Activated T-cell treated with anti-CD3 and anti-CD28 coated beads, Interleukin-2, amount 50 U/mL, for 4 hours (primary cell): ENCODE results near the gene CACTIN. TPM values are rescaled to one million over a fixed set of nuclear protein-coding genes. Genes with fewer than 3 reads are reported as not detected.
"Not testable (repeated sequence)": the region's sequence is repeated elsewhere in the genome, so short reads cannot be mapped to it uniquely, and the experiment has no call there.

Experiments
- ATAC-seq, 2 donors: fragments of 200-7000 bp; cut with Tn5 transposase; one replicate each; pipeline ENCODE4 v1.10.0; 2021
- DNase-seq: peaks from one replicate; pipeline ENCODE4 v3.0.0-alpha.2; 2020
- H3K27me3 Mint-ChIP-seq: one replicate; pipeline ENCODE4 v1.8.0; 2021; ENCODE audit warnings: low read depth, mixed read lengths
- H3K36me3 Mint-ChIP-seq: one replicate; pipeline ENCODE4 v1.8.0; 2022; ENCODE audit warnings: mixed read lengths; ENCODE audit not compliant: insufficient read depth
- H3K4me1 Mint-ChIP-seq: one replicate; pipeline ENCODE4 v1.8.0; 2021; ENCODE audit warnings: low read depth, mixed read lengths
- H3K4me3 Mint-ChIP-seq: one replicate; pipeline ENCODE4 v1.8.0; 2021; ENCODE audit warnings: mild to moderate bottlenecking, moderate library complexity, mixed read lengths
- H3K9me3 Mint-ChIP-seq: one replicate; pipeline ENCODE4 v1.8.0; 2021; ENCODE audit warnings: mixed read lengths
- total RNA-seq, 3 donors: library from RNA; stranded (reverse); gene quantifications; one replicate each; pipeline ENCODE4 v1.2.1, GENCODE V29; 2021

Gene CACTIN
- total RNA-seq, 3 donors from 2014 or later = 51.5 to 53.8 (median 52.6) TPM

- Mint-ChIP-seq H3K4me1 (no peaks in the 10 kb centered on the region), H3K4me3 (no peak overlapping the region), H3K36me3 (peaks cover 9% of the 10 kb centered on the region), H3K27me3 (no peaks in the 10 kb centered on the region), H3K9me3 (no peaks in the 10 kb centered on the region)
- no peak for ATAC-seq
- no peak for DNase-seq
Measured at GRCh38 chr19:3656073-3656746, 29.6 kb upstream of the CACTIN start.

DNA sequence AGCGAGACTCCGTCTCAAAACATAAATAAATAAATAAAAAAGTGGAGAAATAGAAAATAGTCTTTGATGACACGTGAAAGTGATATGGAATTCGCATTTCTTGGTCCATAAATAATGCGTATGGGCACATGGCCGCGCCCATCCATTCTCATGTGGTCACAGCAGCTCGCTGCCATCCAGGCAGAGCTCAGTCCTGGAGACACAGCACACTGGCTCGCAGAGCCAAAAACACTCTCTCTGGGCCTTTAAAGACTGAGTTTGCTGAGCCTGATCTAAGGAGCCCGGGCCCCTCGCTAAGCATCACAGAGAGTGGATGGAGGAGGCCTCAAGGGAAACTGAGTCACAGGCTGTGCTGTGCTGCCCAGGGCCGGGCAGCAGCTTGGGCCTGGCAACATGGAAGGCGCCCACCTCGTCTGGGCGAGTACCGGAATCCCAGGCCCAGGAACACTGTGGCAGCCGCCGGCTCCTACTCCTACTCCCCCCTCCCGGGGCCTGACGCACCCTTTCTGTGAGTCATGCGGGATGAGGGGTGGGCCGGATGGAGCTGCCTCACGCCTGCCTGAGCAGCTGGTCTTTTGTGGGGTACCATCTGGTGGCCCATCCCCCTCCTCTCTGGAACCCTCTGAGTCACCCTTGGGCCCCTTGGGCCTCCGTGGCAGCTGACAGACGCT, 28.9 kb upstream of the CACTIN start:
- no peak overlapping the region for H3K4me3 Mint-ChIP-seq
- no peaks in the 10 kb centered on the region for H3K27me3 Mint-ChIP-seq
- H3K9me3 Mint-ChIP-seq = no peaks in the 10 kb centered on the region
- H3K4me1 Mint-ChIP-seq = no peaks in the 10 kb centered on the region
- H3K36me3 Mint-ChIP-seq = peaks cover 7% of the 10 kb centered on the region
- no peak for DNase-seq
- no peak for ATAC-seq

GRCh38 chr19:3653865-3654513, 27.4 kb upstream of the CACTIN start:
- DNase-seq = no peak
- no peaks in the 10 kb centered on the region for H3K9me3 Mint-ChIP-seq
- peaks cover 7% of the 10 kb centered on the region for H3K36me3 Mint-ChIP-seq
- H3K4me1 Mint-ChIP-seq = no peaks in the 10 kb centered on the region
- no peak for ATAC-seq
- H3K4me3 Mint-ChIP-seq = no peak overlapping the region
- no peaks in the 10 kb centered on the region for H3K27me3 Mint-ChIP-seq

GRCh38 chr19:3653081-3653795, 26.6 kb upstream of the CACTIN start:
- Mint-ChIP-seq H3K36me3 (peaks cover 7% of the 10 kb centered on the region), H3K27me3 (no peaks in the 10 kb centered on the region), H3K4me3 (no peak overlapping the region), H3K9me3 (no peaks in the 10 kb centered on the region), H3K4me1 (no peaks in the 10 kb centered on the region)
- DNase-seq (no peak), ATAC-seq (no peak)

- Mint-ChIP-seq H3K36me3 (peaks cover 6% of the 10 kb centered on the region), H3K4me1 (no peaks in the 10 kb centered on the region), H3K4me3 (no peak overlapping the region), H3K27me3 (no peaks in the 10 kb centered on the region), H3K9me3 (no peaks in the 10 kb centered on the region)
- no peak for ATAC-seq
- DNase-seq = no peak
Measured at GRCh38 chr19:3652422-3652821, 25.8 kb upstream of the CACTIN start.

DNA sequence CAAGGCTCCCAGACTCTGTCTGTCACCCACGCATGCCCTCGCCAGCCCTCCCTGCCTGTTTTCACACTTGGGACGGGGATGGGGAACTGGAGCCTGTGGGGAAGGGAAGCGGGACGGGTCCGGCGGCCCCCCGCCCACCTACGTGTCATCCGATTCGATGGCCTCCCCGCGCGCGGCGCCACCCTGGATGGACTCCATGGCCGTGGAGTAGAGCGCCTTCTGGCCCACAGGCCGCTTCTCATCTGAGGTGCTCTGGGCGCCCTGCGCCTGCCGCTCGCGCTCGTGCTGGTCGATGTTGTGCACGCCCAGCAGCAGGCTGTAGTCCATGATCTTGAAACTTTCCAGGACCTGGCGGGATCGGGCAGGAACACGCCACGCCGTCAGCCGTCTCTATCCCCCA, 25.1 kb upstream of the CACTIN start:
- ATAC-seq (no peak), DNase-seq (no peak)
- Mint-ChIP-seq H3K27me3 (no peaks in the 10 kb centered on the region), H3K4me3 (no peak overlapping the region), H3K36me3 (no peaks in the 10 kb centered on the region), H3K4me1 (no peaks in the 10 kb centered on the region), H3K9me3 (no peaks in the 10 kb centered on the region)

- Mint-ChIP-seq H3K4me3 (no peak overlapping the region), H3K36me3 (no peaks in the 10 kb centered on the region), H3K27me3 (no peaks in the 10 kb centered on the region), H3K9me3 (no peaks in the 10 kb centered on the region), H3K4me1 (no peaks in the 10 kb centered on the region)
- no peak for ATAC-seq
- DNase-seq = no peak
Measured at GRCh38 chr19:3649888-3650287, 23.3 kb upstream of the CACTIN start.

GRCh38 chr19:3648037-3648905, 21.7 kb upstream of the CACTIN start:
- H3K4me1 Mint-ChIP-seq = no peaks in the 10 kb centered on the region
- H3K27me3 Mint-ChIP-seq = no peaks in the 10 kb centered on the region
- H3K9me3 Mint-ChIP-seq = no peaks in the 10 kb centered on the region
- no peak overlapping the region for H3K4me3 Mint-ChIP-seq
- DNase-seq (no peak), ATAC-seq (no peak)
- no peaks in the 10 kb centered on the region for H3K36me3 Mint-ChIP-seq

DNA sequence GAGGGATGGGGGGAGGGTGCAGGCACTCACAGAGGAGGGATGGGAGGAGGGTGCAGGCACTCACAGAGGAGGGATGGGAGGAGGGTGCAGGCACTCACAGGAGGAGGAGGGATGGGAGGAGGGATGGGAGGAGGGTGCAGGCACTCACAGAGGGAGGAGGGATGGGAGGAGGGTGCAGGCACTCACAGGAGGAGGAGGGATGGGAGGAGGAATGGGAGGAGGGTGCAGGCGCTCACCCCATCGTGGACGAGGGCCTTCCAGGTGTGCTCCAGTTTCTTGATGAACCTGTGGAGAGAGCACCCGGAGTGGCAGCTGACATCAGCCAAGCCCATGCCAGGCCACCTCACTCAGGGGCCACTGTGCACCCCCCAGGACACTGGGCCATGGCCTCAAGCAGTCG, 20.5 kb upstream of the CACTIN start:
- H3K4me3 Mint-ChIP-seq, H3K27me3 Mint-ChIP-seq, H3K4me1 Mint-ChIP-seq, DNase-seq, H3K36me3 Mint-ChIP-seq, ATAC-seq, H3K9me3 Mint-ChIP-seq: not testable (repeated sequence)

GRCh38 chr19:3646336-3647092, 19.9 kb upstream of the CACTIN start:
- Mint-ChIP-seq H3K27me3 (no peaks in the 10 kb centered on the region), H3K36me3 (no peaks in the 10 kb centered on the region), H3K9me3 (no peaks in the 10 kb centered on the region), H3K4me1 (no peaks in the 10 kb centered on the region), H3K4me3 (no peak overlapping the region)
- DNase-seq (no peak), ATAC-seq (no peak)

- no peak for ATAC-seq
- no peaks in the 10 kb centered on the region for H3K36me3 Mint-ChIP-seq
Measured at GRCh38 chr19:3645726-3646125, 19.1 kb upstream of the CACTIN start.

DNA sequence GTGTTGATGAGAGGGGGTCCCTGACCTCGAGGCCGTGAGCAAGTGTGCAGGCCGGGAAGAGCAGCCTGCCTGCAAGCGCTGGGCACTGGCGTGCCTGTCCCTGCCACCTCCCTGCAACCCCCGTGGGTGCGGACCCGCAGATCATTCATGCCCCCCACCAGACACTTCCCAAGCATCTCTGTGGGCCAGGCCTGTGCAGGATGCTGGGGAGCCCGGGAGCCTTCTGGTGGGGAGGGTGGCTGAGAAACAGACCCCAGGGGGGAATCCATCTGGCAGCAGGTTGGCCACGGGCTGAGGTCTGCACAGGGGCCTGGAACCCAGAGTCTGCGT, 18.4 kb upstream of the CACTIN start:
- Mint-ChIP-seq H3K4me1 (no peaks in the 10 kb centered on the region), H3K36me3 (peaks cover under 1% of the 10 kb centered on the region), H3K9me3 (no peaks in the 10 kb centered on the region), H3K4me3 (no peak overlapping the region), H3K27me3 (no peaks in the 10 kb centered on the region)
- DNase-seq (no peak), ATAC-seq (no peak)

More at GRCh38 chr19:3645726-3646125, 19.1 kb upstream of the CACTIN start:
- no peaks in the 10 kb centered on the region for H3K9me3 Mint-ChIP-seq
- H3K4me1 Mint-ChIP-seq = no peaks in the 10 kb centered on the region
- no peak for DNase-seq
- H3K4me3 Mint-ChIP-seq = no peak overlapping the region
- H3K27me3 Mint-ChIP-seq = no peaks in the 10 kb centered on the region

- ATAC-seq (no peak), DNase-seq (no peak)
- H3K4me3 Mint-ChIP-seq = no peak overlapping the region
- peaks cover 5% of the 10 kb centered on the region for H3K36me3 Mint-ChIP-seq
- H3K27me3 Mint-ChIP-seq = no peaks in the 10 kb centered on the region
- no peaks in the 10 kb centered on the region for H3K4me1 Mint-ChIP-seq
- H3K9me3 Mint-ChIP-seq = no peaks in the 10 kb centered on the region
Measured at GRCh38 chr19:3644351-3645066, 17.9 kb upstream of the CACTIN start.
